Measurements from ENCODE around the gene SNW1. TPM values are rescaled to one million over a fixed set of nuclear protein-coding genes. Genes with fewer than 3 reads are reported as not detected.
"Not testable (repeated sequence)": the region's sequence is repeated elsewhere in the genome, so short reads cannot be mapped to it uniquely, and the experiment has no call there.

SNW1 gene
- total and polyA plus RNA-seq, 3 donors from 2014 or later = 58.7 to 110 (median 64.7) TPM

GRCh38 chr14:77791225-77791600 is 30.3 kb upstream of the SNW1 start:
- DNase-seq = no peak
- Histone ChIP-seq H3K27me3 (no peaks in the 10 kb centered on the region), H3K4me1 (no peaks in the 10 kb centered on the region), H3K4me3 (no peak overlapping the region), H3K27ac (no peak overlapping the region), H3K9me3 (no peaks in the 10 kb centered on the region), H3K36me3 (ENCODE audit: low read depth, missing control alignments) (no peaks in the 10 kb centered on the region)
- no peak for TF ChIP-seq POLR2A (IDR thresholded peaks at IDR 0.05)
- TF ChIP-seq CTCF (IDR thresholded peaks at IDR 0.05) = no peak
- 77 to 81% methylated on average over 1 of the region's 1 CpG for WGBS, 2 donors
- intact Hi-C loops (cut with DNase I; ENCODE audit: low total_unique reads) = no loop called here

GRCh38 chr14:77790566-77791224 is 29.7 kb upstream of the SNW1 start:
- TF ChIP-seq CTCF (IDR thresholded peaks at IDR 0.05) = no peak
- TF ChIP-seq POLR2A (IDR thresholded peaks at IDR 0.05) = no peak
- Histone ChIP-seq H3K9me3 (no peaks in the 10 kb centered on the region), H3K36me3 (ENCODE audit: low read depth, missing control alignments) (no peaks in the 10 kb centered on the region), H3K4me1 (no peaks in the 10 kb centered on the region), H3K4me3 (no peak overlapping the region), H3K27me3 (no peaks in the 10 kb centered on the region), H3K27ac (no peak overlapping the region)
- no peak for DNase-seq
- 82 to 85% methylated on average over 6 of the region's 6 CpGs for WGBS, 2 donors
- intact Hi-C loops (cut with DNase I; ENCODE audit: low total_unique reads) = no loop called here

GRCh38 chr14:77786148-77786547 is 25.2 kb upstream of the SNW1 start:
- H3K4me1 ChIP-seq = no peaks in the 10 kb centered on the region
- no peaks in the 10 kb centered on the region for H3K27me3 ChIP-seq
- no peaks in the 10 kb centered on the region for H3K36me3 ChIP-seq (ENCODE audit: low read depth, missing control alignments)
- H3K9me3 ChIP-seq = no peaks in the 10 kb centered on the region
- TF ChIP-seq CTCF (IDR thresholded peaks at IDR 0.05) = no peak
- TF ChIP-seq POLR2A (IDR thresholded peaks at IDR 0.05) = no peak
- no peak for DNase-seq
- H3K27ac ChIP-seq = no peak overlapping the region
- intact Hi-C loops (cut with DNase I; ENCODE audit: low total_unique reads) = no loop called here
- WGBS, 2 donors = 53 to 56% methylated on average over 4 of the region's 4 CpGs
- H3K4me3 ChIP-seq = no peak overlapping the region

- no peaks in the 10 kb centered on the region for H3K27me3 ChIP-seq
- H3K4me1 ChIP-seq = no peaks in the 10 kb centered on the region
- intact Hi-C loops (cut with DNase I; ENCODE audit: low total_unique reads) = no loop called here
- no peak overlapping the region for H3K27ac ChIP-seq
- DNase-seq = no peak
- no peak overlapping the region for H3K4me3 ChIP-seq
- H3K9me3 ChIP-seq = no peaks in the 10 kb centered on the region
- no peaks in the 10 kb centered on the region for H3K36me3 ChIP-seq (ENCODE audit: low read depth, missing control alignments)
- no peak for TF ChIP-seq CTCF (IDR thresholded peaks at IDR 0.05)
- no peak for TF ChIP-seq POLR2A (IDR thresholded peaks at IDR 0.05)
Measured at GRCh38 chr14:77782202-77782601, 21.2 kb upstream of the SNW1 start.

GRCh38 chr14:77773966-77774365 is 13.0 kb upstream of the SNW1 start:
- H3K4me1 ChIP-seq; DNase-seq; H3K9me3 ChIP-seq; H3K27ac ChIP-seq; H3K36me3 ChIP-seq (ENCODE audit: low read depth, missing control alignments); intact Hi-C loops (cut with DNase I; ENCODE audit: low total_unique reads); H3K27me3 ChIP-seq; H3K4me3 ChIP-seq: not testable (repeated sequence)
- 75 to 79% methylated on average over 4 of the region's 4 CpGs for WGBS, 2 donors

GRCh38 chr14:77768442-77769069 is 7.6 kb upstream of the SNW1 start:
- H3K27ac ChIP-seq; intact Hi-C loops (cut with DNase I; ENCODE audit: low total_unique reads); DNase-seq; H3K27me3 ChIP-seq; H3K4me3 ChIP-seq; H3K36me3 ChIP-seq (ENCODE audit: low read depth, missing control alignments); H3K9me3 ChIP-seq; H3K4me1 ChIP-seq: not testable (repeated sequence)
- 44 to 63% methylated on average over 2 of the region's 2 CpGs for WGBS, 2 donors

Measured in testis (tissue), 3 donors.